Adipocyte (in vitro differentiated cells): Measurements from ENCODE around the gene HVCN1.

Source experiments
- DNase-seq: peaks from one replicate; pipeline ENCODE4 v3.0.0-alpha.2; 2015; ENCODE audit warnings: low read depth
- H3K27me3 ChIP-seq: replicated peaks from 2 replicates; pipeline ENCODE4 v1.7.0; 2013; ENCODE audit warnings: mild to moderate bottlenecking, low read length, moderate library complexity; ENCODE audit not compliant: control insufficient read depth, insufficient read depth
- H3K36me3 ChIP-seq: 2 replicates; pipeline ENCODE4 v1.7.0; 2013; ENCODE audit warnings: low read length, mild to moderate bottlenecking, moderate library complexity; ENCODE audit not compliant: control insufficient read depth, insufficient read depth, severe bottlenecking
- H3K4me1 ChIP-seq: 2 replicates; pipeline ENCODE4 v1.7.0; 2013; ENCODE audit warnings: mild to moderate bottlenecking, low read length, moderate library complexity; ENCODE audit not compliant: control insufficient read depth, insufficient read depth
- H3K4me3 ChIP-seq: 2 replicates; pipeline ENCODE4 v1.7.0; 2013; ENCODE audit warnings: mild to moderate bottlenecking, low read length, moderate library complexity
- H3K9ac ChIP-seq: 2 replicates; pipeline ENCODE4 v1.7.0; 2013; ENCODE audit warnings: mild to moderate bottlenecking, low read length, moderate library complexity
- H3K9me3 ChIP-seq: 2 replicates; pipeline ENCODE4 v1.7.0; 2013; ENCODE audit warnings: mild to moderate bottlenecking, low read length, moderate library complexity; ENCODE audit not compliant: control insufficient read depth

Gene HVCN1

GRCh38 chr12:110698171-110698902 lies 9.4 kb upstream of the HVCN1 start:
- H3K4me1 ChIP-seq: peaks cover 16% of the 10 kb centered on the region
- no peaks in the 10 kb centered on the region for H3K27me3 ChIP-seq
- DNase-seq: peak; percentile 26
- no peaks in the 10 kb centered on the region for H3K36me3 ChIP-seq
- no peaks in the 10 kb centered on the region for H3K9me3 ChIP-seq
- H3K4me3 ChIP-seq: peak overlapping the region; percentile 61
- H3K9ac ChIP-seq: peak overlapping the region; percentile 45

- Histone ChIP-seq H3K9me3 (no peaks in the 10 kb centered on the region), H3K36me3 (no peaks in the 10 kb centered on the region), H3K4me3 (no peak overlapping the region), H3K27me3 (no peaks in the 10 kb centered on the region), H3K4me1 (peaks cover 16% of the 10 kb centered on the region), H3K9ac (no peak overlapping the region)
- no peak for DNase-seq
Measured at GRCh38 chr12:110697236-110697635, 8.3 kb upstream of the HVCN1 start.

GRCh38 chr12:110696283-110696682 lies 7.4 kb upstream of the HVCN1 start:
- no peaks in the 10 kb centered on the region for H3K9me3 ChIP-seq
- H3K4me1 ChIP-seq: peaks cover 16% of the 10 kb centered on the region
- no peak overlapping the region for H3K4me3 ChIP-seq
- no peak for DNase-seq
- H3K9ac ChIP-seq: no peak overlapping the region
- no peaks in the 10 kb centered on the region for H3K36me3 ChIP-seq
- H3K27me3 ChIP-seq: no peaks in the 10 kb centered on the region

GRCh38 chr12:110694330-110694901 lies 5.5 kb upstream of the HVCN1 start:
- DNase-seq: no peak
- H3K9ac ChIP-seq: no peak overlapping the region
- H3K36me3 ChIP-seq: no peaks in the 10 kb centered on the region
- no peaks in the 10 kb centered on the region for H3K9me3 ChIP-seq
- no peak overlapping the region for H3K4me3 ChIP-seq
- no peaks in the 10 kb centered on the region for H3K27me3 ChIP-seq
- H3K4me1 ChIP-seq: peaks cover 16% of the 10 kb centered on the region

GRCh38 chr12:110693731-110694130 lies 4.8 kb upstream of the HVCN1 start:
- peaks cover 12% of the 10 kb centered on the region for H3K4me1 ChIP-seq
- H3K36me3 ChIP-seq: no peaks in the 10 kb centered on the region
- H3K27me3 ChIP-seq: no peaks in the 10 kb centered on the region
- H3K9ac ChIP-seq: no peak overlapping the region
- H3K4me3 ChIP-seq: no peak overlapping the region
- no peaks in the 10 kb centered on the region for H3K9me3 ChIP-seq
- no peak for DNase-seq

- H3K4me1 ChIP-seq: peaks cover 7% of the 10 kb centered on the region
- no peaks in the 10 kb centered on the region for H3K36me3 ChIP-seq
- H3K4me3 ChIP-seq: no peak overlapping the region
- no peak overlapping the region for H3K9ac ChIP-seq
- DNase-seq: no peak
- H3K27me3 ChIP-seq: peaks cover 22% of the 10 kb centered on the region
- no peaks in the 10 kb centered on the region for H3K9me3 ChIP-seq
Measured at GRCh38 chr12:110690127-110690430, 1.2 kb upstream of the HVCN1 start.

GRCh38 chr12:110689281-110690126 lies 589 bp upstream of the HVCN1 start:
- Histone ChIP-seq H3K27me3 (peaks cover 22% of the 10 kb centered on the region), H3K9me3 (peaks cover under 1% of the 10 kb centered on the region), H3K36me3 (no peaks in the 10 kb centered on the region), H3K9ac (peak overlapping the region; percentile 51), H3K4me1 (peaks cover 7% of the 10 kb centered on the region), H3K4me3 (peak overlapping the region; percentile 71)
- DNase-seq: peak; percentile 37

GRCh38 chr12:110687396-110688169 lies 1.3 kb downstream of the HVCN1 start:
- H3K36me3 ChIP-seq: no peaks in the 10 kb centered on the region
- H3K27me3 ChIP-seq: peaks cover 22% of the 10 kb centered on the region
- no peak overlapping the region for H3K4me3 ChIP-seq
- H3K9ac ChIP-seq: no peak overlapping the region
- peaks cover 7% of the 10 kb centered on the region for H3K4me1 ChIP-seq
- no peak for DNase-seq
- H3K9me3 ChIP-seq: peaks cover 3% of the 10 kb centered on the region

GRCh38 chr12:110686294-110686903 lies 2.5 kb downstream of the HVCN1 start:
- Histone ChIP-seq H3K4me3 (no peak overlapping the region), H3K36me3 (no peaks in the 10 kb centered on the region), H3K9me3 (peaks cover 3% of the 10 kb centered on the region), H3K9ac (no peak overlapping the region), H3K4me1 (peaks cover 7% of the 10 kb centered on the region), H3K27me3 (peaks cover 22% of the 10 kb centered on the region)
- DNase-seq: no peak

- no peak overlapping the region for H3K9ac ChIP-seq
- no peak for DNase-seq
- H3K9me3 ChIP-seq: peaks cover 3% of the 10 kb centered on the region
- peaks cover 22% of the 10 kb centered on the region for H3K27me3 ChIP-seq
- peaks cover 6% of the 10 kb centered on the region for H3K4me1 ChIP-seq
- H3K36me3 ChIP-seq: no peaks in the 10 kb centered on the region
- H3K4me3 ChIP-seq: no peak overlapping the region
Measured at GRCh38 chr12:110684312-110684836, 4.5 kb downstream of the HVCN1 start.
